NCI-H187 (cell line): ENCODE measurements around the gene CHL1.

Experiments used
- DNase-seq, 2 experiments: peaks; one replicate each; lab custom pipeline; 2025; lab: John Stamatoyannopoulos, UW

The CHL1 gene

DNA sequence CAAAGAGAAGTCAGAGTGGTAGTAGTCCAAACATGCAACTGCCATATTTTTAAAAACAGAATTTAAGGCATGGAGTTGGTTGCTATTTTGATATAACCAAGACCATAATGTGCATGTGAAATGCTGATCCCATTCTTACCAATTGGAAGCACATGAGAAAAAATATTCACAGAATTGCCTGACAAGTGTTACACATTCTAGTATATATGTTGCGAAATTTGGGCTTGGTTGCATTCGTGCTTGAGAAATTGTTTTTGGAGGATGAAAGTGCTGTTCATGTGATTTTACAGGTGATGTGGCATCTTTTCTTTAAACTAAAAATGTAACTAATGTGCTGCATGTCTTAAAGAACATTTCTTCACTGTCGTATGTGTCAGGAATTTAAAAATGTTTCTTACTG lies 199.7 kb downstream of the CHL1 start:
- DNase-seq, result no peak

DNA sequence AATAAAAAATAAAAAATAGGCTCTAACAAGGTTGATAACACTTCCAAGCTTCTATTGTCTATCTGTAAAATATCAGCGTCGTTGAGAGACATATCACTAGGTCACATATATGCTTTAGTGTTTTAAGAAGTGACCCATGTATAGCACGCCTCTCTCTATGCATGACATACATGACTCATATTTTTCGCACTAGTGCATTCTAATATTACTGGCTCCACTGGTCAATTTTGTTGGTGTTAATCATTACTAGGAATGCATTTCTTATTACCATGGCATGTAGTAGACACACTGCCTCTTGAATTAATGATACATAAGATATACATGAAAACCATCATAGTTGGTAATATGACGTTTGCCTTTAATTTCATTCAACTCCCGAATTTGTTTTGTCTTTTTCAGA lies 203.1 kb downstream of the CHL1 start:
- no peak for DNase-seq

DNA sequence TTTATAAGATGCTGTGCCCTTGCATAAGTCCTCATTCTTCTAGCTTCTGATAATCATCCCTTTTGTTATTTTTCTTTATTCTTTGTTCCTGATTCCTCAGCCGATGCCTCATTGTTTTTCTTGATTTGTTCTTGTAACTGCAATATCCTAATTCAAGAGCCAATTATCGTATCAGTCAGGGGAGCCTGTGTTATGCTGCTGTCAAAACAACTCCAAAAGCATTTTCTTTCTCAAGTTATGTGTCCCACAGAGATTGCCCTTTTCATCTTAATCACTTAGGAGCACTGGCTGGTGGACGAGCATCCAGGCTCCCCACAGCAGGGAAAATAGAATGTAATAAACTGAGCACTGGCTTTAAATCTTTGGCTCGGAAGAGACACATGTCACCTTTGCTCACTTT lies 207.3 kb downstream of the CHL1 start:
- DNase-seq, result no peak

DNA sequence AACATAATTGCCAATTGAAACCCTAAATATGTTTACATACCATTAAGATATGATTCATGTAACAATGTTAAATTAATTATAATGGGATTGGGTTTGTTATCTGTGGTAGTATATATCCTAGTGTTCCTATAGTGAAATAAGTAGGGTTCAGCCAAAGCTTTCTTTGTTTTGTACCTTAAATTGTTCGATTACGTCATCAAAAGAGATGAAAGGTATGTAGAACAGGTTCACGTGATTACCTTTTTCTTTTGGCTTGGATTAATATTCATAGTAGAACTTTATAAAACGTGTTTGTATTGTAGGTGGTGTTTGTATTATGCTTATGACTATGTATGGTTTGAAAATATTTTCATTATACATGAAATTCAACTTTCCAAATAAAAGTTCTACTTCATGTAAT lies 212.4 kb downstream of the CHL1 start:
- DNase-seq, result no peak

DNA sequence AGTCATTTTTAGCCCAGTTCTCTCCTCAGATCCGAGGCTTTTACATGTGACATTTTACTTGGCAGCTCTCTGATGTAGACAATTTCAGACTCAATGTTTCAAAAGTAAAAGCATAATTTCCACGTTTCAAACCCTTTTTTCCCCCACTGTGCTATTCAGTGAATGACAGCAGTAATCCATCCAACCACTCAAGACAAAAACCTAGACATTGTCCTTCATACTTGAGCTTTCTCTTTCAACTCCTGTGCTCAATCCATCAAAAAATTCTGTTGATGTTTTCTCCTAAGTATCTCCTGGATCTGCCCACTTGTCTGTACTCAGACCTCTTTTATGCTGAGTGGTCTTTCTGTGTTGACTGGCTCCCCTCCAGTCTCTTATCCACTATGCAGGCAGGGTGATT lies 214.7 kb downstream of the CHL1 start:
- DNase-seq, result no peak

DNA sequence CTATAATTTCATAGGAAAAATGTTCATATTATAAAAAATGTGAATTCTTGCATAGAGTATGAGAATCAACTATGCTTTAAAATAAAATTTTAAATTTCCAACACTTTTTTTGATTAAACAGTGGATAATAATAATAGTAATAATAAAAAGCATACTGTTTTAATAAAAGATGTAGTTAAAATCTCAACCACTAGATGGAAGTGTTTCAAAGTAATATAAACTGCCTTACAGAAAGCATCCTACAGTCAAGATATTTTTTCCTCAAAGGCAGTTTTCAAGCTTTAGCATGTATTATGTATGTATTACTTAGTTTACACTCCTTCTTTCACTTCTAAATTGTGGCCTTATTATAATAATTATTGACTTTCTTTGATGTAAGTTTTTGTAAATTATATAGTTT lies 217.5 kb downstream of the CHL1 start:
- DNase-seq, result no peak

DNA sequence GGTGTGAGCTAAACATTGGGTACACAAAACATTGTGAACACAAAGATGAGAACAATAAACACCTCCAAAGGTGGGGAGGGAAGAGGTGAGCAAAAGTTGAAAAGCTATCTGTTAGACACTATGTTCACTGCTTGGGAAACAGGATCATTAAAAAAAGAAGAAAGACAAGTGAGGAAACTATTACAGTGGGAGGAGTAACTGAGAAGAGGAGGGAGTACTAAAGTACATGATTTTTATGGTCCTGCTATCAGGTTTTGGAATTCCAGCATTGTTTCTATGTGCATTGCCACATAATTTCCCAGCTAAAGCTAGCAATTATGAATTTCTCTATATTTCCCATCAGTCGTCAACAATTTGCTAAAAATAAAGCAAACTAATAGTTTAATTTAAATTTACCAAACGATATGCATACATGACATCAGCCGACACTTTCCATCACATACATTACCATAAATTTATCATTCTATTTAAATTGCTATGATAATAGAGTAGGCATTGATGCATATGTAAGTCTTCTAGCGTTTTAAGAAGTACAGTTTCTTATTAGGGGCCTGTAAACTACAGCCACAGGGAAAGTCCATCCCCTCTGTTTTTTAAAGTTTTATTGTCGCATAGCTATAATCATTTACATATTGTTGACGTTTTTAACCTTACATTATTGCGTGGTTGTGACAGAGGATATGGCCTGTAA lies 221.8 kb downstream of the CHL1 start:
- DNase-seq, result no peak

DNA sequence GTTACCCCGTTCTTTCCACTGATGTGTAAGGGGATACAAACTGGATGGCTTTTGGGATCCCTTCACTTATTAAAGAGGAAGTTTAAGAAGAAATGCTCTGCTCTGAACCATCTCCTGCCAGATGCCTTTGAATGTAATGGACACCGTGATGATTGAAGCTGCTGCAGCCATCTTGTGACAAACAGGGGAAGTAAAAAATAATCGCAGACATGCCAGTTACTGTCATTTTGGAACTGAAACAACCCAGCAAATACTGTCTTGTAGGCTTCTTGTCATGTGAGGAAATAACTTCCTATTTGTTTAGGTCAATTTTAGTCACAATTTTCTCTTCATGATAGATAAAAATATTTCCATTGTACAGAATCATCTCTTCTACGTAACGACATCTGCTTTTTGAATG lies 224.0 kb downstream of the CHL1 start:
- no peak for DNase-seq

DNA sequence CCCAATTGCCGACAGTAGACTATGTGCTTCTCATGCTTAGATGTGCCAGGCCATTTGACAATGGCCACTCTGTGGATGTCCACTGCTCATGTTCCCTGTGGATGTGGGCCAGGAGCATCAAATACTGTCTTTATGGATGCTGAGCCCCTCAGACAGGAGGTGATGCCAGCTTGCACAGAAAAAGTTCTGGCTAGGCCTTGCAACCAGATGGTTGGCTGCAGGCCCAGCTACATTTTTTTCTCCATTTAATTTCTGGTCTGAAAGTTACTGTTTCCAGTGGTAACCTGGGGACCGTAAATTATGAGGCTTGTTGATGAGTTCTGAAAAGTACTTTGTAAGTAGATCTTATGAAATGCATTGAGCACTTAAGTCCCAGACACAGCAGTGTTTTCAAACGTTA lies 228.5 kb downstream of the CHL1 start:
- no peak for DNase-seq

DNA sequence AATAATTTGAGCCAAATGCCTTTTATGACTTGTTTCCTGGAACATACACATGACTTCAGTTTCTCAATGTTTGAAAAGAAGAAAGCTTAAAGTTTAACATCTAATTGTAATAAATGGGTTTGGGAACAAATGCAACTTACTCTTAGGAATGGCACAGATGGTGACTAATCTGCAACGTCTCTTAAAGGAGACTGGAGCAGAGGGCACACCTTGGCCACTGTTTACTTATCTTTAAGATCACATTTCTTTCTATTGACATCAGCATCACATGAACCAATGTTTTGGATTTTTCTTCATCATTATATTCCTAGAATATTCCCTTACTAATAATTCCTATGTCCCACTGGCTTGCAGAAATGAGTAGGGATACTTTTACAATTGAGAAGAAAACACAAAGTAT lies 229.5 kb downstream of the CHL1 start:
- no peak for DNase-seq

DNA sequence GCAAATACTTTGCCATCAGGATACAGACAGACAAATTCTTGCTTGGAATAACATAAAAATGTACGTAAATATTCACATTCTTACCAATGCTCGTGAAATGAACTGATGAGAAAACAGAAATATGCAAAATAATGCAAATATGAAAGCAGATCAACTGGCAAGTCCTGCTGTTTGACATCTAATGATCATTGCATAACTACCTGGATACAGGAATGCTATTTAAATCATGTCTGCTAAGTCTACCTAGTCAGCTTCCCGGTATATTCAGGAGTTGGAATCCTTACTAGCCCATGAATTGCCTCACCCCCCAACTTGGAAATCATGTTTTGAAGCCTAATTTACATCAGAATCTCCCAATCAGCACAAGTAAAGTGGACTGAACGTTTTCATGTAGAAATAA lies 230.6 kb downstream of the CHL1 start:
- no peak for DNase-seq

DNA sequence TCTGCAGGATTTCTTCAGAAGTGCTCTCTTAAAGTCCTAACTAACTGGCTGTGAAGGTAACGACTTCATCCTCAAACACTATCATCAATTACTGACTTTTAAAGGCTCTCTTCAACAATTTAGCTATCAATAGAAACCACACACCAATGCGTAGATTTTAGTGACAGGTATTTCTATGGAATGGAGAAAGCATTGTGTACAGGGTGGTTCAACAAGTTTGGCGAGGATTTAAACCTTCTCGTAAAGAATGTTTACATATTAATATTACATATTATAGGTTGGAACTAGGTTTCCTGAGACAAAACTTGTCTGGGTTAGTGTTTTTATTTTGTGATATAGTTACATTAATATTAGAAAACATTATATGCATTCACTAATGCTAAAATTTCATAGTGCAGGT lies 233.6 kb downstream of the CHL1 start:
- DNase-seq, result no peak

DNA sequence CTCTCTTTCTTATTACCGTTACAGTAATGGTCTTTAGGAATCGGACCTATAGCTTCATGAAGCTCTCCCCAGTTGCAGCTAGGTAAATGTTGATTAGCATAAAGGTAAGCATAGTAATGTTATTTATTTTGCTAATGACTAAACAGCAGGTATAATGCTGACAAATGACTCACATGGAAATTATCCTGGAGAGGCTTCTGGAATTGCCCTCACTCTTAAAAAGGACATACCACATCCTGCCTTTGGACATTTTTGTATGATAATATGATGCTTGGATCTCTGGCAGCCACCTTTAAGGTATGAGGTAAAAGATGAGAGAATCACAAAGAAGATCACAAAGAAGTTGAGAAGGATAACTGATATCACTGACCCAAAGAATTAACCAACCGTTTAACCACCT lies 238.6 kb downstream of the CHL1 start:
- no peak for DNase-seq

DNA sequence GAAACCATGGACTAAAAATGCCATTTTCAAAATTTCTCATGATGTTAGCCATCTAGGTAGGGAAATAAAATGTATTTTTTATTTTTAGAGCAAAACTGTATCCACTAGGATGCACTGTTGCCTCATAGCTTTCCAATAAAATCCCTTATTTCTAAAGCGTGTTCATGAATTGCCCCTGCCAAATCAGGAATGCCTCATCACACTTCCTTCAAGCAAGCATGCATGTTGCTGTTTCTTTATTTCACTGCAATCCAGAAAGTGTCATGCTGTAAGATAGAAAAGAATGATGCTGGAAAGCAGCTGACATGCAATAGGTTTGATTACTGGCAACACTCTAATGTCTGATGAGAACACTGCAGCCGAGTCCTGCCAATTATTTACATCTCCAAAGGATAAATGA lies 239.5 kb downstream of the CHL1 start:
- no peak for DNase-seq

DNA sequence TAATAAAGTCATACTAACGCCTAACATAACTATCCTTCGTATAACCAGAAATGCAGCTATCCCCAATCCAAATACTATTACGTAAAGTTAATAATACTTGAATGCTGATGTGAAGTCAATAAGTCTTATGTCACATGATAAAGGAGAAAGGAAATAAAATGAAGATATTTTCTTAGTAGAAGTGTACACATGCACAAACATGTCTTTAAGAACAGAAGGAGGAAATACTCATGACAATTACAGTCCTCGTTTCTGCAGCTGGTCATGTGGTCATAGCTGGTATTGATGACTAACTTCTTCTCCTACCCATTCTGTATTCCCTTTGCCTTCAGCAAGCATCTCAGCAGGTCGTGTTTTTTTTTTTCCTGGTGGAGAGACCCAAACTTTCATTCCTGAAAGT lies 244.3 kb downstream of the CHL1 start:
- no peak for DNase-seq

DNA sequence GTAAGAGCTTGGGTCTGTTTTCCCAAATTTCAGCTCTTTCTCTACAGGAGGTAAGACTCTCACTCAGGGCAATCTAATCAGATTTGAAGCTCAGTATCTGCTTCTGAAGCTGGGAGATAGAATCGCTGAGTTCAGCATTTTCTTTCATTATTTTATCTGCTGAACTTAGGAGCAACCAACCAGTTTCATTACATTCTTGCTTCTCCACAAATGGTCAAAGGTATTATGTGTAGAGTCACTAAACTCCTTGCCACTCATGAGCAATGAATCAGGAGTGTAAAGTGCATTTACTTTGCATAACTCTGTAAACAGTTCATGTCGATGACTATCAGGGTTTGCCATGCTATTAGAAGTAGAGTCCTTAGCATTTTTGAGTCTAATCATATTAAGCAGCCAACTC lies 249.4 kb downstream of the CHL1 start:
- no peak for DNase-seq

DNA sequence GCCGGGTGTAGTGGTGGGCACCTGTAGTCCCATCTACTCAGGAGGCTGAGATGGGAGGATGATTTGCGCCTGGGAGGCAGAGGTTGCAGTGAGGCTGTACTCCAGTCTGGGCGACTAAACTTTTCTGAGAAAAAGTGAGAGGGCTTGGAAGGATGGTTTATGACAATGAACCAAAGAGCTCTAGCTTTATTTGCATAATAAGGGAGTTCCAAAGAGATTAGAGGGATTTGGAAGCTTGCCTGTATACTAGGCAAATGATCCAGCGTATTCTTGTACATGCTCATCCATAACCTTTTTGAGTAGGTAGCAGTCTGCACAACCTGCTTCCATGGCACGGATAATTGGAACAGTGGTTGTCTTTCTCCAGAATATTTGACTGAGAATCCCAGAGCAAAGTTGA lies 251.1 kb downstream of the CHL1 start:
- no peak for DNase-seq

DNA sequence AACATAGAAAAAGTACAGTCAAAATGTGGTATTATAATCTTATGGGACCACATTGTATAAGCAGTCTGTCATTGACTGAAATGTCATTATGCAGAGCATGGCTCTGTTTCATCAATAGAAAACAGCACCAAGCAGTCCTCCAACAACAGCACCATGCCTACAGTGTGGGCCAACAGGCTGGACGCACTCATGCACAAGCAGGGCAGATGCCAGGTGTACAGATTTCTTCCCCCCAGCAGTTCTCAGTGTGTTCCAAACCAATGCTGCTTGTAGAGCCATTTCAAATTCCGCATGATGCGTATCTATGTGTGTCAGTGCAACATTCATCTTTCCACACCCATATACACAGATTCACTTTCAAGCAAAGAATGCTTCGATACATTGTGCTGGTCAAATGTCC lies 253.1 kb downstream of the CHL1 start:
- DNase-seq, result no peak

DNA sequence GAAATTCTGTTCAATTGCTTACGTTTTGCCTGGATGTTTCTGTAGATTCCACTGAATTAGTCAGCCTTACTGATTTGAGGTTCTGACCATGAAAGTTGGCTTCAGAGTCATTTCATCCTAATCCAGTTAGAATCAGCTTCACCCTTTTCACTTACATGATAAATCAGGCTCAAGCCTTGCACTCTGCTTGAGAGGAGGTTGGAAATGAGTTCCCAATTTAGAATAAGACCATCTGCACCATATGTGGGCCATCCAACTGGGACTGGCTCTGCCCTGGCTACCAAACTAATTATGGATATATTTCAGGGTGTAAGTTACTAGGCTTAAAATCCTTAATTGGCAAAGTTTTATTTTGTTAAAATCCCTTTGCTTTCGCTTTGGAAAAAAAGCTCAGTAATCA lies 255.7 kb downstream of the CHL1 start:
- DNase-seq, result no peak

DNA sequence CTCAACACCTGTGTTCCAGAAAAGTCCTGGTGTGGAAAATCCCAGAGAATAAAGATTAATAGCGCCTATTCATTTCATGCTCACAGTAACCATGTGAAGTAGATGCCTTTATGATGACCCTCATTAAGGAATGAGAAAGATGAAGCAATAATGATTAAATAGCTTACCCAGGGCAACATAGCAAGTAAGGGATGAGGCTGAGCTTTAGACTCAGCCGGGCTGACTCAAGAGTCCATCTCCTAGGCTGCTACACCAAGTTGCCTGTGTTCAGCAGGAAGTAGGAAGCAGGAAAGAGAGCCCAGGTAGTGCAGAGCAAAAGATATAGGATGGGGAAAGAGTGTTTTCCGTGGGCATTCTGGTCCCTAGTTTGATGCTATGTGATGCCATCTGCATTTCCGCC lies 256.5 kb downstream of the CHL1 start:
- no peak for DNase-seq

DNA sequence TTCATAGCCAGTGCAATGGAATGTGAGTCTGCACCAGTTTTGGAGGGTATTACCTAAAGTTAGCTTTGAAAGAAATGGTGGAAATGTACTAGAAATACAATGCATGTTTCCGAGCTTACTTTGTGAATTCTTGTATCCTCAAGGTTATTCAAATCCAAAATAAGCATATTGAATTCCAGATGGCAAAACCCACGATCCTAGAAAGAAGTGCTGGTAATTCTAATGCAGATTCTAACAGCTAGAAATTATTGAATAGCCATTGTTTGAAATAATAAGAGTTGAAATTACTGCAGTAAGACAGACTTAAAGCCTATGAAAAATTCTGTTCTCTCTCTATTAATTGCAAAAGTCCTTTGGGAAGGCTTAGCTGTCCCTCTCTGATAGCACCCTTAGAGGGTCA lies 258.4 kb downstream of the CHL1 start:
- DNase-seq, result no peak

DNA sequence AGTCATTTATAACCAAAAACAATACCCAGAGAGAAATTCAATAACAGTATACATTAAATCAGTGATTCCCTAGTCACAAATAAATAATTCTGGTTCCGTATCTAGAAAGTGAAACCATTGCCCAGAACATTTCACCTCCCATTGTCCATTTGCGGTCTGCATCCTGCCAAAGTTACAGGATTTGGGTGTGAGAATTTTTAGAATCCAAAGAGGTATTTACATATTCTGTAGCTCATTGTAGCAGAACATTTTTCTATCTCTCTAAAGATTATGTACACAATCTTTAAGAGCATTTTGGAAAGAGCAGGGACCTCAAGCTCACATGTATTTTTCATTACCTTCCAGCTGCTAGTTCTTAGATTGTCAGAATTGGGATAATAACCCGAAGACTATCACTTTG lies 261.6 kb downstream of the CHL1 start:
- DNase-seq, result no peak

DNA sequence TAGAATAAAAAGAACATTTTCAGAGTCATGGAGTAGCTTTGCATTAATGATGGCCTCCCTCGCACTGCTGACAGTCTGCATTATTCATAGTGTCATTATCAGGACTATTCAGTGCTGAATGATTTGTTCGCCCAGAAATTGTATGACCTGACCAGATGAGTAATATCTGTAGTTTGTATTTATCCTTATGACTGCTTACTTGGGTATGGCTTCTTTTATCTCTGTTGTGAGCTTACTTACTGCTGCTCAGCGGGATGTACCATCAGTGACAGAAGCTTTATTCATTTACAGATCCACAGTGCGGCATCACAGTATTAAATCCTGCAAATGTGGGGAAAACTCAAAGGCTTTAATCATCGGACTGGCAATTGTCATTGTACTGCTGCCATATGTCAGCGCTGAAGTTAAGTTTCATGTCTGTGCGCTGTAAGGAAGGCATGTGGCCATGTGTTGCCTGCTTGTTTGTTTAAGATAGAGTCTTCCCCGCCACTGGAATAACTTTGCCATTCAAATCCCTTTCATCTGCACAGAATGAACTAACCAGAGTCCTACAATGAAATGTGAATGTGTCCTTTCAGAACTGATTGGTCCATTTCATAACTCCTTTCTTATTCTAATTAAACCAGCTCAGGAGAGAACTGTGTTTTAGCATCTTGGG lies 262.2 kb downstream of the CHL1 start:
- DNase-seq, result no peak
